Fibroblast of the conjunctiva (primary cell): Measurements from ENCODE around the gene BCAS2.

Source experiments
- DNase-seq: peaks from one replicate; pipeline ENCODE4 v3.0.0-alpha.2; 2010; ENCODE audit warnings: low read depth

The BCAS2 gene

DNA sequence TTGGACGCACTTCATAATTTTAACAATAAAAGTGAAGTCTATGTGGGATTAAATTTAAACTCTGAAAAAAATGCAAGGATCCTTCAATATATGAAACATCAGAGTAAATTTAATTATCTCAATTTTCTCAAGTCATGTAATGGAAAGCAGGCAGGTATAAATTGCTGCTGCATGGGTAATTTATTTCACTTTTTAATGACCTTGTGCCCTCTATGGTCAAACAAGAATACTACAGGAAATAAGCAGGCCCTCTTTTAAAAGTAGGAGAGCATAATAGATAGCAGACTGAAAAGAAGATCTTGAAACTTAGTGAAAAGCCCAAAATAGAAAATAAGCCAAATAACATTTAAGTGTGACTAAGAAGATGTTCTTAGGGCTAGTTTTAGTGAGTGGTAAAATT is 22.9 kb downstream of the BCAS2 start:
- no peak for DNase-seq

DNA sequence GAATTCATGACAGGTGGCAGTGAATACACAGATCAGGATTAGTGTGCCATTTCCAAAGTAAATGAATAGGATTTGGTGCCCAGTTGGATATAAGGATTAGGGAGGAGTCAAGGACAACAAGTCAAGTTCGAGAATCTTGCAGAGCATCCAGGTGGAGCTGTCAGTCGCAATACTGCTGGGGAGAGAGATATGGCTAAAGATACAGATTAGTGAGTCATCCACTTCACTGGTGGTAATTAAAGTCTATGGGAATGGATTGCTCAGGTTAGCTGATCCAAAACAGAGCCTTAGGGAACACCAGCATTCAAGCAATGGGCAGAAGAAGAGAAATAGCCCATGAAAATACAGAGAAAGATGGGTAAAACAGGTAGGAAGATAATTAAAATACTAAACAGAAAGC is 26.8 kb downstream of the BCAS2 start:
- DNase-seq = no peak

DNA sequence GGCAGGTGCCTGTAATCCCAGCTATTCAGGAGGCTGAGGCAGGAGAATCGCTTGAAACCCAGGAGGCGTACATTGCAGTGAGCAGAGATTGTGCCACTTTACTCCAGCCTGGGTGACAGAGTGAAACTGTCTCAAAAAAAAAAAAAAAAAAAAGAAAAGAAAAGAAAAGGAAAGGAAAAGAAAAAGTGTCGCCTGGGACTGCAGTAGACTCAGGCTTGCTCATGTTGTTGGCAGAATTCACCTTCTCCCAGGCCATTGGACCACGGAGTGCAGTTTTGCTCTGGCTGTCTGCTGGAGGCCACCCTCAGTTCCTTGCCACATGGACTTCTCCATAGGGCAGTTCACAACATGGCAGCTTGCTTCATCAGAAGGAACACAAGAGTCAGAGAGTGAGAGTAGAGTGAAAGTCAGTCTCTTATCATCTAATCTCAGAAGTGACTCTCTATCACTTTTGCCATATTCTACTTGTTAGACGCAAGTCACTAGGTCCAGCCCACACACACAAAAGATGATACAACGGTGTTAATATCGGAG is 29.2 kb downstream of the BCAS2 start:
- DNase-seq = no peak

DNA sequence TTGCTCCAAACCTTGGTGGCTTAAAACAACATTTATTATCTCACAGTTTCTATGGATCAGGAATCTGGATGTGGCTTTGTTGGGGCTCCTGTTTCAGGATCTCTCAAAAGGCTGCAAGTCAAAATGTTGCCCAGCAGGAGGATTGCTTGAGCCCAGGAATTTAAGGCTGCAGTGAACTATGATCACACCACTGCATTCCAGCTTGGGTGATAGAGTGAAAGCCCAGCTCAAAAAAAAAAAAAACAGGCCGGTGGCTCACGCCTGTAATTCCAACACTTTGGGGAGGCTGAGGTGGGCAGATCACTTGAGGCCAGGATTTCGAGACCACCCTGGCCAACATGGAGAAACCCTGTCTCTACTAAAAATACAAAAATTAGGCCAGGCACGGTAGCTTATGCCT is 30.0 kb downstream of the BCAS2 start:
- no peak for DNase-seq

DNA sequence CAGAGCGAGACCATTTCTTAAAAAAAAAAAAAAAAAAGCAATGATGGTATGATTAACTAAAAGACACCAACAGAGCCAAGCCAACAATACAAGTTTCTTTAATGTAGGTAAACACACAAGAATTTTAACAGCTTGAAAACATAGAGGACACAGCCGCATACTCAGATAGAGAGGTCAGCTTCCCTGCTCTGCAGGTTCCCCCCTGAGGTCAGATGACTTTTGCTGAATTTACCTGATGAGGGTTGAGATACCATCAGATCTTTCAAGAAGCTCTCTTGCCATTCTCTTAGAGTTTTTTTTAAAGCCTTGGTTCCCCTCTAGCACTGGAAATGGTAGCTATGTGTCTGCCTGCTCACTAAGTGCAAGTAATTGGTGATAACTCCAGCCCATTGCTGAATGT is 31.1 kb downstream of the BCAS2 start:
- DNase-seq = no peak

DNA sequence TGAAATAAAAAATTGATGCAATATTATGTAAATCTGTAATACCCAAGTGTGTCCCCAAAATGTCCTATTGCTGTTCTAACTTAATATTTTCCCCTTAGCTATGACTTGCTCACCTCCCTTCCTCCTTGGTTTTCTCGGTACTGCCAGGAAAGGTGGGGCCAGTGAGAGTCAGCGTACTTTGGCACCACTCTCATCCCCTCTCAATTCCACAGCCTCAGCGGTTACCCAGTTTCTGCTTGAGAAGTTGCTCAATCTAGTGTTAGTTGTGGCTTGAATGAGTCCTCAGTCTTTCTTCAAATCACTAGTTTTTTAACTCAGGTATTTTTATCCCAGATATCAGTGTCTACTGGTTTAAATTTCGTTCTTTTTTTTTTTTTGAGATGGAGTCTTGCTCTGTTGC is 32.3 kb downstream of the BCAS2 start:
- no peak for DNase-seq

DNA sequence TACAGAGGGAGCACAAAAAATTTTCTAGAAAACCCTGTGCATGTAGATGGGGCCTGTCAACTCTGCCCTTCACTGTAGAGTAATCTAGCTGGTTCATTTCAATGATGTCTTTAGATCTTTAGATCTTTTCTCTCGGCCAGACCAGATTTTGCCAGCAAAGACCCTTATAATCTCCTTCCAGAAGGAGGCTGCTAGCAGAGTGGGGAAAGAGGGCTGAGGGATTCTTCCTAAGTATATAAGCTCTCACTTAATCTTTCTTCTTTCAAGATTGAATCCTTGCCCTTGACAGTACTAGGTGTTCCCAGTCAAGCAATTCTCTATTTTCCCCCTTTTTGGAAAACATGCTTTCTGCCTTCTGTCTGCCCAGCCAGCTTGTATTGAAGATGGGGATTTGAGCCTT is 34.3 kb downstream of the BCAS2 start:
- no peak for DNase-seq

DNA sequence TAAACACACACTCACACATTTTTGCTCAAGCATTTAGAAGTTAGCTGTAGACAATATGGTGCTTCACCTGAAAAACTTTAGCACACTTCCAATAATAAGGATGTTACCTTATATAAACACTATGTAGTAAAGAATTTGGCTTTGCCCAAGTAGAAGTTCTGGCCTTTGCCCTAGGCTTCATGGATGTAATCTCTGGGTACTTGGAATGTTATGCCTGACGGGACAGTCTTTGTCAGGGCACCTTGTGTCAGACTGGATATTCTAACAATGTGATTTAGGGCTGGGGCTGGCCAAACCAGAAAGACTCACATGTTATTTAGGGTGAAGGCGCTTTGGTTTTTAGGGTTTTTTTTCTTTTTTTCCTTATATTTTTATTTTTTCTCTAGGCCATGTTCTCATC is 35.6 kb downstream of the BCAS2 start:
- DNase-seq = no peak

DNA sequence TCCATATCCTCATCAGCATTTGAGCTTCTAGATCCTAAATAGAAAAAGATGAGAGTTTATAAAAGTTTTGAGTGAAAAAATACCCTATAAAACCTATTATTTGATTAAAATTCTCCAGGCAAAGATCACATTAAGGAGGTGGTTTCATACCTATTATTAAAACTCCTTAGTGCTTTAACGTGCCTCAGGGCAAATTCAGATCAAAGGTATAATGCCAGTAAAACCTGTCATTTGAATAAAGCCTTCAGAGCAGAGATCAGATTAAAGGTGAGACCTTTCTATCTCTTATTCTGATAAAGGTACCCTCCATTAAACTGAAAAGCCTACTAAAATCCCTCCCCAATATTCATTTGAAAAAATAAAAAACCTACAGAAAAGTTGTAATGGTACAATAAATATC is 36.1 kb downstream of the BCAS2 start:
- no peak for DNase-seq

DNA sequence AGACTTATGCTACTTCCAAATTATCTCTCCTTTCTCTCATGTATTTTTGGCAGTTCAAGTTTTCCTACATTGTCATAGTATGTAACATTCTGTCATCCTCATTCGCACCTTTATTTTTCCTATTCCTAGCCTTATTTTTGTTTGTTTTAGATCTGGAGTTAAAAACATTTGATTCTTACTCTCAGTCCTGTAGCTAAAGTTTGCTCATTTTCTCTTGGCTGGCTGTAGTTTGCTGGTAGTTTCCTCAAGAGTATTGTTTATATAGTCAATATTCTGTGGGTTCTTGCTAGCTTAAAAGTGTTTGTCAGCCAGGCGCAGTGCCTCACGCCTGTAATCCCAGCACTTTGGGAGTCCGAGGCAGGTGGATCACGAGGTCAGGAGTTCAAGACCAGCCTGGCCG is 40.6 kb downstream of the BCAS2 start:
- DNase-seq = no peak

DNA sequence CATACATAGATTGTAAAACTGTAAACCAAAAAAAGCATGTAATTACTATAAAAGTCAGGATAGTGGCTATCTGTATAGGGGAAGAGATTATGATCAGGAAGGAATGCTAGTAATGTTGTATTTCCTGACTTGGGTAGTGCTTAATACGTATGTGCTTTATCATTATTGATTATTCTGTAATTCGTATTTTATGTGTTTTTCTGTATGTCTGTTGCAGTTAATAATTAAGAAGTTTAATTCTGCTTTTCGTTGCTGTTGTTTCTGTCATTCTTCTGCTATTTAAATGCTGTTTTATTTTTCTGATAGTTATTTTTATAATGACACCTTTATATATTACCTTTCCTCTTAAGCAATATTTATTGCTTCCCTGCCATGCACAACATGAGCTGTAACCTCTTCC is 41.1 kb downstream of the BCAS2 start:
- no peak for DNase-seq

DNA sequence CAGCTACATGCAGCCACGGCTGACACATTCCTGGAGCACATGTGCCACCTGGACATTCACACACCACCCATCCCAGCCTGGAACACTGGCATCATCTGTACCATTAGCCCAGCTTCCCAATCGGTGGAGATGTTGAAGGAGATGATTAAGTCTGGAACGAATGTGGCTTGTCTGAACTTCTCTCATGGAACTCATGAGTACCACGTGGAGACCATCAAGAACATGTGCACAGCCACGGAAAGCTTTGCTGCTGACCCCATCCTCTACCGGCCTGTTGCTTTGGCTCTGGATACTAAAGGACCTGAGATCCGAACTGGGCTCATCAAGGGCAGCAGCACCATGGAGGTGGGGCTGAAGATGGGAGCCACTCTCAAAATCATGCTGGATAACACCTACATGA is 45.4 kb downstream of the BCAS2 start:
- DNase-seq = no peak

DNA sequence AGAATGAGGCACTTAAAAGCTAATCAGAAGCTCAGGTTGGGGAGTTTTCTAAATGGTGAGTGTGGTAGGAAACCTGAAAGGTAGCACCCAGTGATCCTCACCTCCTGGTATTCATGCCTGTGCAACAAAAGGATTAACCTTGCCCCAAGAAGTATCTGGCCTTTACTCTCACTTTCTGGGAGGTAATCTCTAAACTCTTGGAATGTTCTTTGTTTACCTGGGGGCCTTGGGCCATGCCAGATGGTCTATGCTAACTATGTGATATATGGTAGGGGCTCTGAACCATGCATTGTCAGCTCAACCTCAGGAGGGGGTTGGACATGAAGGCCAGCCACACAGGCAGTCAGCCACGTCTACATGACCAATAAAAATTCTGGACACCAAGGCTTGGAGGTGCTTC is 46.0 kb downstream of the BCAS2 start:
- DNase-seq = no peak

DNA sequence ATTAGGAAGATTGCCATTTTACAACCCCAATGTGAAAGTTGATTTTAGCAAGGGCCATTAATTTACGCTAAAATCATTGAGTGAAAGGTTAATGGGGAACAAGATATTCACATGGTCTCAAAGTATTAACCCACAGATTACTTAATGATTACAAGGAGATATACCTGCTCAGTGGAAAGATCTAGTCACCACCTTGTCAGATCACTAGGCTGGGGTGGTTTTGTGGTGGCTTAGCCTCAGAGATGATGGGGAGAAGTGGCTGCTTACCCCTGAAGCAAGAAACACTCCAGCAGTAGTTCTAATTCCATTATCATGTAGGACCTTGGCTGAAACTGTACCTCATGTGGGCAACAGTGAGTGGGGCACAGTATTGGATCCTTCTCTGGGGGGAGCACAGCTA is 50.3 kb downstream of the BCAS2 start:
- DNase-seq = no peak

DNA sequence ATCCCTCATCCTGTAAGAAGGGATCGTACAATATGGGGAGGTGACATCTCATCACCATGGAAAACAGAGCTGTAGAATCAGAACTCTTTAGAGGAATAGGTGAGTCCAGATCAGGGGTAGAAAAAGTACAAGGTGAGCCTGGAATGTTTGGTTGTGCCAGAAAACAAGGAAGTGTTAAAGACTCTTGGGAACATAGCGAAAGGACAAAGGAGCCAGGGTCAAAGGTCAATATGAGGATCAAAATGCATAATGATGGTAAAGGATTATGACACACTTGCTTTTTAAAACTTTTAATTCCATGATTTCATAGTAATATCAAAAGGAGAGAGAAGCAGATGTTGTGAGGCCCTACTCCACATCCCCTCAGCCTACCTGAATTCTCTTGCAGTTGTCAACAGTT is 51.2 kb downstream of the BCAS2 start:
- DNase-seq = no peak

DNA sequence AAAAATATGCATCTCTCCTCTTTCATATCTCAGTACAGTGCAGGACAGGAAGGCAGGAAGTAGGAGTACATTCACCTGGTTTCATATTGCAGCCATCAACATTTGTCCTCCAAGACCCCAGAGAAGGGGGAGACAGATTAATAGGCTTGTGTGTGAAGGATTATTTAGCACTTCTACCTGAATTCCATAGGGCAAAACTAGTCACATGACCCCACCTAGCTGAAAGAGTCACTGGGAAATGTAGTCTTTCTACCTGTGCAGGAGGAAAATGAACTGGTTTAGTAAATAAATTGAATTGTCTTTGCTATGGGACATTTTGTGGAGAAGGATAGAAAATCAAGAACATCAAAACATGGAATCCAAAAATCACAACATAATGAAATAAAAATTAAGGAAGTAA is 56.5 kb downstream of the BCAS2 start:
- no peak for DNase-seq

DNA sequence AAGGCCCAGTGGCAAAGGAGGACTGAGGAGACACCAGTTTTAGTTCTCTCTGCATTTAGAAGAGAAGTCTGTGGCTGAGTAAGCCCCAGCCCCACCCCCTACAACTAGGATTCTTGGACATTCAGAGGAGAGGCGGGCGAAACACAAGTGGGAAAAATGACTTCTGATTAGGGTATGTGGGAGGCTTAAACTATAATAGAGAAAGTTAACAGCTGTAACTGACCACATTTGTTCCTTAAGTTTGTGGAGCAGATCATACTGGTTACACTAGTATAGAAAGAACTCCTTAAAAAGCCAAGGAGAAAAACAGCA is 59.2 kb downstream of the BCAS2 start:
- no peak for DNase-seq

DNA sequence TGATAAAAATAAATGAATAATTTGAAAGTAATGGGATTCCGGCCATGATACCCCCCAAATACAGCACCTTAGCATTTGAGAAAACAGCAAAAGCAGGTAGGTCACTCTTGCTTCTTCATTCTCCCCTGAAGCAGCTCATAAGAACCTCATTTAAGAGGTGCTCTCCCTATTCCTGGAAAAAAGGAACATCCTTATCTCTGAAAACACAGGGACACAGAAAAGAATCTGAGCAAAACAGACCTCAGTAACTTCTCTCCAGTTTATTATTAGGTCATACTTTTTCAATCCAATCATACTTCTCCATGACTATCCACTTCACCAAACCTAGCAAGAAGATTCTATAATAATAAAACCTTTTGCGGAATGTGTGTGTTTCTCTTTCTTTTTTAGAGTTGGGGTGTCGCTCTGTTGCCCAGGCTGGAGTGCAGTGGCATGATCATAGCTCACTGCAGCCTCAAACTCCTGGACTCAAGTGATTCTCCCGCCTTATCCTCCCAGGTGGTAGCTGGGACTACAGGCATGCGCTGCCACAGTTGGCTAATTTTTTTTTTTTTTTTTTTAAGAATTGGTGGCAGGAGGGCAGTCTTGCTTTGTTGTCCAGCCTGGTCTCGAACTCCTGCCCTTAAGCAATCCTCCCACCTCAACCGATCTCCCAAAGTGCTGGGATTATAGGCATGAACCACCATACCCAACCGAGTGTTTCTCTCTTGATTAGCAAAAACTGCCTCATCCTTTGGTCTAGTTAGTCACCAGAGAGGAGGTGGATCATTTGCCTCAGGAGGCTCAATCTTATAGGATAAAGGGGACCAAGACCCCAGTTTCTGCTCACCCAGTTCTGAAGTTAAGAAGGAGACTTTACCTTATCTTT is 59.8 kb downstream of the BCAS2 start:
- no peak for DNase-seq
